Upper lobe of left lung (tissue), 4 donors: ENCODE measurements around the gene ZNF665.

Source experiments
- EP300 ChIP-seq, 4 donors: sonication (generic); formaldehyde crosslinking; IDR thresholded peaks; one replicate each; pipeline ENCODE4 v1.5.1; 2017; ENCODE audit warnings: antibody characterized with exemption in 4 of 4, control low read depth in 2 of 4
- POLR2A ChIP-seq, 4 donors: fragments of 450-650 bp; IDR thresholded peaks; one replicate each; pipeline ENCODE4 v1.5.1; 2016 to 2017; ENCODE audit warnings: antibody characterized with exemption in 4 of 4, mild to moderate bottlenecking in 2 of 4
- POLR2AphosphoS5 ChIP-seq, 2 donors: sonication (generic); formaldehyde crosslinking; IDR thresholded peaks; one replicate each; pipeline ENCODE4 v1.5.1; 2017; ENCODE audit warnings: antibody characterized with exemption in 2 of 2
- TF ChIP-seq, protein P1 (sequence below), 6 experiments: fragments of 450-650 bp in 4 of 6; fragments of 200-600 bp in 2 of 6; sonication (generic) in 2 of 6; IDR thresholded peaks; one replicate each; pipeline ENCODE4 v1.5.1; 2016 to 2019; ENCODE audit warnings: antibody characterized with exemption in 6 of 6

DNA sequence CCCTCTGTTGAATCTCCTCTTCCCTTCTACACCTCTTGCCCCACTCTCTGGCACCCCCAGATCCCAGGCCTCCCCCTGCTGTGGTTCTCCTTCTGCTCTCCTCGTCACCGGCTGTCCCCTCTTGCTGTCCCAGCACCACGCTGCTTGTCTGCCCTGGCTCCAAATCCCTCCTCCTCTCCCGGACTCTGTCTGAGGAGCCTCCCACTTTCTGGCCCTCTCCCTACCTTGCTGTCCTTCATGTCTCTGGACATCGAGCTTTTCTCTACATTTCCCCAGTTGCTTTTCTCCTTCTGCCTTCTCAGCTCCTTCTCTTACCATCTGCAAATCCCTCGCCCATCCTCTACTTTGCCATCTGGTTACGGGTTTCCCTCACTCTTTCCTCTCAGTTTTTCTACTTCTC, 35.5 kb downstream of the ZNF665 start:
- TF ChIP-seq, protein P1, sequence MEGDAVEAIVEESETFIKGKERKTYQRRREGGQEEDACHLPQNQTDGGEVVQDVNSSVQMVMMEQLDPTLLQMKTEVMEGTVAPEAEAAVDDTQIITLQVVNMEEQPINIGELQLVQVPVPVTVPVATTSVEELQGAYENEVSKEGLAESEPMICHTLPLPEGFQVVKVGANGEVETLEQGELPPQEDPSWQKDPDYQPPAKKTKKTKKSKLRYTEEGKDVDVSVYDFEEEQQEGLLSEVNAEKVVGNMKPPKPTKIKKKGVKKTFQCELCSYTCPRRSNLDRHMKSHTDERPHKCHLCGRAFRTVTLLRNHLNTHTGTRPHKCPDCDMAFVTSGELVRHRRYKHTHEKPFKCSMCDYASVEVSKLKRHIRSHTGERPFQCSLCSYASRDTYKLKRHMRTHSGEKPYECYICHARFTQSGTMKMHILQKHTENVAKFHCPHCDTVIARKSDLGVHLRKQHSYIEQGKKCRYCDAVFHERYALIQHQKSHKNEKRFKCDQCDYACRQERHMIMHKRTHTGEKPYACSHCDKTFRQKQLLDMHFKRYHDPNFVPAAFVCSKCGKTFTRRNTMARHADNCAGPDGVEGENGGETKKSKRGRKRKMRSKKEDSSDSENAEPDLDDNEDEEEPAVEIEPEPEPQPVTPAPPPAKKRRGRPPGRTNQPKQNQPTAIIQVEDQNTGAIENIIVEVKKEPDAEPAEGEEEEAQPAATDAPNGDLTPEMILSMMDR (IDR thresholded peaks at IDR 0.05): no peak
- TF ChIP-seq POLR2A (IDR thresholded peaks at IDR 0.05) (no peak), POLR2AphosphoS5 (IDR thresholded peaks at IDR 0.05) (no peak), EP300 (IDR thresholded peaks at IDR 0.05) (no peak)
